Natural killer cell (primary cell): ENCODE measurements around the gene TBKBP1. TPM values are rescaled to one million over a fixed set of nuclear protein-coding genes. Genes with fewer than 3 reads are reported as not detected.
A peak's percentile ranks its signal among the peaks of the same experiment; 100 is the strongest.

ENCODE experiments used
- ATAC-seq, 3 donors: fragments of 150-1000 bp in 2 of 3; fragments of 200-7000 bp in 1 of 3; cut with Tn5 transposase; 1 replicate in 1 of 3; 2 replicates in 2 of 3; pipeline ENCODE4 v1.10.0; 2021; ENCODE audit warnings: mild to moderate bottlenecking in 2 of 3, moderate library complexity in 2 of 3
- DNase-seq, 2 donors: peaks; one replicate each; pipeline versions ENCODE4 v3.0.0 to v3.0.0-alpha.2; 2013 to 2021; ENCODE audit warnings: mixed read lengths in 1 of 2
- H3K27ac ChIP-seq: one replicate; pipeline ENCODE4 v1.5.1; 2013; ENCODE audit warnings: mild to moderate bottlenecking, low read length
- H3K27me3 ChIP-seq: one replicate; pipeline ENCODE4 v1.6.1; 2013; ENCODE audit warnings: low read length; ENCODE audit not compliant: control insufficient read depth, insufficient read depth
- H3K36me3 ChIP-seq: one replicate; pipeline ENCODE4 v1.6.1; 2013; ENCODE audit warnings: low read length; ENCODE audit not compliant: control insufficient read depth, insufficient read depth
- H3K4me1 ChIP-seq: one replicate; pipeline ENCODE4 v1.6.1; 2013; ENCODE audit warnings: low read length; ENCODE audit not compliant: control insufficient read depth, insufficient read depth
- H3K4me3 ChIP-seq: one replicate; pipeline ENCODE4 v1.5.1; 2013; ENCODE audit warnings: low read length
- H3K9me3 ChIP-seq: one replicate; pipeline ENCODE4 v1.6.1; 2013; ENCODE audit warnings: low read length; ENCODE audit not compliant: control insufficient read depth, insufficient read depth
- H3K27ac Mint-ChIP-seq, 2 donors: one replicate each; pipeline ENCODE4 v1.8.0; 2022; ENCODE audit warnings: mild to moderate bottlenecking in 2 of 2, mixed read lengths in 2 of 2, moderate library complexity in 1 of 2
- H3K27me3 Mint-ChIP-seq, 2 donors: one replicate each; pipeline ENCODE4 v1.8.0; 2022; ENCODE audit warnings: low read depth in 2 of 2, mixed read lengths in 2 of 2
- H3K36me3 Mint-ChIP-seq: one replicate; pipeline ENCODE4 v1.8.0; 2022; ENCODE audit warnings: mixed read lengths
- H3K4me1 Mint-ChIP-seq, 2 donors: one replicate each; pipeline ENCODE4 v1.8.0; 2022; ENCODE audit warnings: mixed read lengths in 2 of 2
- H3K4me3 Mint-ChIP-seq: one replicate; pipeline ENCODE4 v1.8.0; 2022; ENCODE audit warnings: mild to moderate bottlenecking, moderate library complexity, mixed read lengths
- H3K9me3 Mint-ChIP-seq, 2 donors: one replicate each; pipeline ENCODE4 v1.8.0; 2022; ENCODE audit warnings: mixed read lengths in 2 of 2
- WGBS: methylation state at CpG from one replicate; pipeline ENCODE4 v1.1.7; 2013; ENCODE audit warnings: missing lambda C conversion rate; ENCODE audit not compliant: insufficient coverage; 5-methylcytosine and 5-hydroxymethylcytosine counted together
- intact Hi-C: fragments of 100-400 bp; cut with micrococcal nuclease; formaldehyde crosslinking; loops from one replicate; pipeline ENCODE4 v1.14.2; 2022
- total RNA-seq, 4 donors: library from RNA; stranded (reverse); fragments of 120-200 nt in 1 of 4; gene quantifications; one replicate each; pipeline versions ENCODE4 v1.2.3 to v1.2.4, GENCODE V29; 2013 to 2022
- TF ChIP-seq, protein P1 (sequence below): fragments of 200-600 bp; IDR thresholded peaks from one replicate; pipeline ENCODE4 v1.8.0; 2022; ENCODE audit warnings: antibody characterized with exemption

The TBKBP1 gene
- total RNA-seq, 3 donors from 2014 or later (not counting 1 experiment from before 2014, with no cell fraction given): 21.4 to 38.9 (median 37.6) TPM

DNA sequence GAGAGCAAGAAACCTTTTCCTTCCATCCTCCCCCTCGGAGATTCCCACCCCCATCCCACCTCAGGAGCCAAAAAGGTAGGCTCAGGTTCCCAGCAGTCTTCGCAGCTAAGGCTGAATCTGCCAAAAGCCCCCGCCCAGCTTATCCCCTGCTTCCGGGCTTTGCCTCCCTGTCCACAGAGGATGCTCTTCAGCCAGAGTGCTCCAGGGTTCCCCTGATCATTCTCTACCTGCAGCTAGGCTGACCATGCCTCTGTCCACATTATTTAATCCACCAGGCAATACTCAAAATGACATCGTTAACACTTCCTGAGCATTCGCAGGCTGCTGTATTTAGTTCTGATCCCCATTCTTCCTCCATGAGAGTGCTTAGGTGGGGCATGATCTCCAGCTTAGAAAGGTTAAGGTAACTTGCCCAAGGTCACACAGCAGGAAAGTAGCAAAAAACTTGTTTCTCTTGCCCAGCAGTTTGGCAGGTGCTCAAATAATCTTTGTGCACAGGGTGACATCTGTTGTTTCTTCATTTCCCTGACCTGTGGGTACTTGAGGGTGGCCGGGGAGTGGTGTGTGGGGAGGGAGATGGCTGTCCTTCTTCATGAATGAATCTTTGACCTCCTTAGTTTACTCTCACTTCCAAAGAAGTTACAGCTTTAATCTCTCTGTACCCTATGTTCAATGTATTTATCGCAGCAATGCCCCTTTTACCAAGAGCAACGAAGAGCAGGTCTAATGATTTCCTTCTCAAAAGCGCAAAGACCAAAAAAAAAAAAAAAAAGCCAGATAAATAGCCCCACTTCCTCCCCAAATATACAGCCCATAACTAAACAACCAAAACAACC lies 848 bp upstream of the TBKBP1 start:
- intact Hi-C loops: no loop called here
- Histone ChIP-seq H3K27me3 (no peaks in the 10 kb centered on the region), H3K4me3 (peak overlapping the region; percentile 43), H3K9me3 (no peaks in the 10 kb centered on the region), H3K4me1 (peaks cover 51% of the 10 kb centered on the region), H3K27ac (peak overlapping the region; percentile 45), H3K36me3 (peaks cover 3% of the 10 kb centered on the region)
- peak overlapping the region; percentile 87 to 98 for H3K27ac Mint-ChIP-seq
- WGBS: 27% methylated on average over 9 of the region's 10 CpGs
- ATAC-seq: no peak
- no peaks in the 10 kb centered on the region for H3K27me3 Mint-ChIP-seq
- TF ChIP-seq, protein P1, sequence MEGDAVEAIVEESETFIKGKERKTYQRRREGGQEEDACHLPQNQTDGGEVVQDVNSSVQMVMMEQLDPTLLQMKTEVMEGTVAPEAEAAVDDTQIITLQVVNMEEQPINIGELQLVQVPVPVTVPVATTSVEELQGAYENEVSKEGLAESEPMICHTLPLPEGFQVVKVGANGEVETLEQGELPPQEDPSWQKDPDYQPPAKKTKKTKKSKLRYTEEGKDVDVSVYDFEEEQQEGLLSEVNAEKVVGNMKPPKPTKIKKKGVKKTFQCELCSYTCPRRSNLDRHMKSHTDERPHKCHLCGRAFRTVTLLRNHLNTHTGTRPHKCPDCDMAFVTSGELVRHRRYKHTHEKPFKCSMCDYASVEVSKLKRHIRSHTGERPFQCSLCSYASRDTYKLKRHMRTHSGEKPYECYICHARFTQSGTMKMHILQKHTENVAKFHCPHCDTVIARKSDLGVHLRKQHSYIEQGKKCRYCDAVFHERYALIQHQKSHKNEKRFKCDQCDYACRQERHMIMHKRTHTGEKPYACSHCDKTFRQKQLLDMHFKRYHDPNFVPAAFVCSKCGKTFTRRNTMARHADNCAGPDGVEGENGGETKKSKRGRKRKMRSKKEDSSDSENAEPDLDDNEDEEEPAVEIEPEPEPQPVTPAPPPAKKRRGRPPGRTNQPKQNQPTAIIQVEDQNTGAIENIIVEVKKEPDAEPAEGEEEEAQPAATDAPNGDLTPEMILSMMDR: no peak
- peak in 1 of 2 donors; percentile 28 for DNase-seq
- no peaks in the 10 kb centered on the region for H3K9me3 Mint-ChIP-seq
- peaks cover 37 to 52% of the 10 kb centered on the region in 2 donors for H3K4me1 Mint-ChIP-seq
- H3K36me3 Mint-ChIP-seq: no peaks in the 10 kb centered on the region
- peak overlapping the region; percentile 98 for H3K4me3 Mint-ChIP-seq

- Mint-ChIP-seq H3K4me1 (peaks cover 54 to 69% of the 10 kb centered on the region in 2 donors), H3K4me3 (peak overlapping the region; percentile 80), H3K27ac (peak overlapping the region; percentile 71 to 98), H3K36me3 (no peaks in the 10 kb centered on the region), H3K27me3 (no peaks in the 10 kb centered on the region), H3K9me3 (no peaks in the 10 kb centered on the region)
- DNase-seq (peak in 1 of 2 donors; percentile 65), ATAC-seq (peak; percentile 36 to 60 (median 52))
- TF ChIP-seq, protein P1: no peak
- H3K36me3 ChIP-seq: peaks cover 8% of the 10 kb centered on the region
- under 1% methylated on average over 47 of the region's 65 CpGs for WGBS
- no peaks in the 10 kb centered on the region for H3K9me3 ChIP-seq
- intact Hi-C loops: no loop called here
- H3K4me1 ChIP-seq: peaks cover 67% of the 10 kb centered on the region
- no peaks in the 10 kb centered on the region for H3K27me3 ChIP-seq
- H3K27ac ChIP-seq: peak overlapping the region; percentile 72
- H3K4me3 ChIP-seq: peak overlapping the region; percentile 65
Observed at GRCh38 chr17:47694581-47695428, 844 bp downstream of the TBKBP1 start.

GRCh38 chr17:47695429-47696376 lies 1.7 kb downstream of the TBKBP1 start:
- H3K4me1 ChIP-seq: peaks cover 72% of the 10 kb centered on the region
- peak overlapping the region; percentile 71 to 98 for H3K27ac Mint-ChIP-seq
- WGBS: 44% methylated on average over 47 of the region's 47 CpGs
- TF ChIP-seq, protein P1: no peak
- no peaks in the 10 kb centered on the region for H3K27me3 Mint-ChIP-seq
- no peaks in the 10 kb centered on the region for H3K9me3 Mint-ChIP-seq
- intact Hi-C loops: no loop called here
- peaks cover 55 to 74% of the 10 kb centered on the region in 2 donors for H3K4me1 Mint-ChIP-seq
- H3K36me3 ChIP-seq: peaks cover 8% of the 10 kb centered on the region
- H3K27me3 ChIP-seq: no peaks in the 10 kb centered on the region
- ATAC-seq: no peak
- no peaks in the 10 kb centered on the region for H3K36me3 Mint-ChIP-seq
- no peak for DNase-seq
- H3K27ac ChIP-seq: peak overlapping the region; percentile 53
- peak overlapping the region; percentile 80 for H3K4me3 Mint-ChIP-seq
- H3K4me3 ChIP-seq: peak overlapping the region; percentile 65
- H3K9me3 ChIP-seq: no peaks in the 10 kb centered on the region
